Measurements from ENCODE around the gene ZDHHC4. TPM values are rescaled to one million over a fixed set of nuclear protein-coding genes. Genes with fewer than 3 reads are reported as not detected.

The ZDHHC4 gene
- total and polyA plus RNA-seq, 2 of the 13 experiments (the other 11 are each of a cell fraction or from before 2014, with no cell fraction given), result 83.2 to 188 TPM

GRCh38 chr7:6589151-6589828 lies 12.0 kb downstream of the ZDHHC4 start (continued):
- TF ChIP-seq ZNF747 (CRISPR knock-in tag; IDR thresholded peaks at IDR 0.05; ENCODE audit: borderline replicate concordance), result no peak
- no peak for TF ChIP-seq PBX3 (CRISPR knock-in tag; IDR thresholded peaks at IDR 0.05; ENCODE audit: borderline replicate concordance)
- TF ChIP-seq CCDC6 (CRISPR knock-in tag; IDR thresholded peaks at IDR 0.05), result no peak
- no peak for TF ChIP-seq RORA (CRISPR knock-in tag; IDR thresholded peaks at IDR 0.05)

- H3K9ac ChIP-seq (ENCODE audit: insufficient read depth, low read depth, low read length), result peak within 1 kb of the TSS; percentile 88
- FAIRE-seq (no peak), ATAC-seq (peak; percentile 85), DNase-seq (ENCODE audit: low spot score) (peak; percentile 51)
- intact Hi-C loops (cut with micrococcal nuclease; ENCODE audit: unreplicated experiment) (loop anchor here (2.0 to 10.0 kb wide), 2 partner anchors 13 to 115 kb away; partner anchors contain the start of genes ZDHHC4 and ZNF12), in situ Hi-C loops (cut with HindIII; ENCODE audit: extremely low pct_ligation_motif_present, low pct_unique_long_range_greater_than_20kb) (no loop called here)
- peak within 1 kb of the TSS; percentile 88 to 97 (median 96) for H3K4me3 ChIP-seq (replicated peaks in 1 of 3; ENCODE audit: insufficient read depth in 1 of 3, low read depth in 2 of 3, low read length in 3 of 3)
- H2AFZ ChIP-seq (ENCODE audit: low read length), result no peak within 1 kb of the TSS
- peaks cover 11% of the 10 kb centered on the region for H3K79me2 ChIP-seq (ENCODE audit: insufficient read depth, low read length)
- no peaks in the 10 kb centered on the region for H3K9me3 ChIP-seq (ENCODE audit: low read length)
- H3K27ac ChIP-seq (ENCODE audit: extremely low read length, insufficient read depth, low read length), result peak within 1 kb of the TSS; percentile 75
- peaks cover 33% of the 10 kb centered on the region for H3K4me1 ChIP-seq (ENCODE audit: insufficient read depth, low read length)
- no peaks in the 10 kb centered on the region for H4K20me1 ChIP-seq (ENCODE audit: insufficient read depth, low read length)
- CTCF ChIA-PET (ENCODE audit: low intra/inter-chr PET ratio, low total read pairs), result interaction anchor here (0.7 to 1.4 kb wide), 4 partner anchors 11 to 73 kb away, joined by 3 to 4 read pairs (median 4); no protein-coding TSS in a partner anchor
- H3K36me3 ChIP-seq (replicated peaks in 1 of 2; ENCODE audit: control insufficient read depth in 1 of 2, insufficient read depth in 2 of 2, low read length in 2 of 2), result peaks cover 10 to 32% of the 10 kb centered on the region in 2 experiments; a peak in 4 of 5 replicates
- peak within 1 kb of the TSS; percentile 85 for H3K4me2 ChIP-seq (ENCODE audit: low read depth, low read length)
- no peaks in the 10 kb centered on the region for H3K27me3 ChIP-seq (ENCODE audit: control insufficient read depth in 1 of 2, insufficient read depth in 2 of 2, low read length in 2 of 2)
- WGBS (ENCODE audit: low lambda C conversion rate), result 2% methylated on average over 21 of the region's 107 CpGs
- POLR2A ChIA-PET, result interaction anchor here (0.7 to 5.1 kb wide), 5 partner anchors 14 to 117 kb away, joined by 3 to 105 read pairs (median 4); partner anchors contain the start of genes ZDHHC4 and ZNF12
- TSS peak; percentile 38 for BruUV-seq (replicated peaks)
- no peak for TF ChIP-seq ZNF280B (CRISPR knock-in tag; IDR thresholded peaks at IDR 0.05; ENCODE audit: borderline replicate concordance)
- no peak for TF ChIP-seq ZNF780A (CRISPR knock-in tag; IDR thresholded peaks at IDR 0.05)
- TF ChIP-seq ZNF281 (CRISPR knock-in tag; IDR thresholded peaks at IDR 0.05; ENCODE audit: borderline replicate concordance), result no peak
- no peak for TF ChIP-seq ZNF136 (CRISPR knock-in tag; IDR thresholded peaks at IDR 0.05; ENCODE audit: low read depth)
- TF ChIP-seq MAF1 (CRISPR knock-in tag; IDR thresholded peaks at IDR 0.05; ENCODE audit: borderline replicate concordance), result no peak
- no peak for TF ChIP-seq SKIL (CRISPR knock-in tag; IDR thresholded peaks at IDR 0.05; ENCODE audit: borderline replicate concordance)
- peak; percentile 20; the same call in 1 of the 2 replicates for TF ChIP-seq ZNF543 (CRISPR knock-in tag; IDR thresholded peaks at IDR 0.05)
Measured at GRCh38 chr7:6589829-6590644, 12.8 kb downstream of the ZDHHC4 start, which contains the start of gene INTS15. TSS of gene INTS15 (plus strand) at chr7:6590021. CDS start at chr7:6590284, 263 bp downstream.
